Caco-2 (cell line): ENCODE measurements around the gene ROBO4. TPM values are rescaled to one million over a fixed set of nuclear protein-coding genes. Genes with fewer than 3 reads are reported as not detected.

Source experiments
- BruUV-seq: library from RNA; stranded (reverse); fragments of 400-500 nt; replicated peaks from 2 replicates; lab custom pipeline; 2021; lab: Mats Ljungman, UMichigan
- CTCF ChIA-PET: fragments of 300-600 bp; sonication (Branson Sonifier 250); formaldehyde crosslinking; loops from one replicate; lab custom pipeline; 2022; ENCODE audit warnings: antibody characterized with exemption; lab: Charles Lee
- POLR2A ChIA-PET: fragments of 300-600 bp; sonication (Branson Sonifier 250); formaldehyde crosslinking; loops from one replicate; lab custom pipeline; 2022; ENCODE audit warnings: antibody characterized with exemption; lab: Charles Lee
- DNase-seq, 2 experiments: peaks; one replicate each; pipeline versions ENCODE4 v3.0.0 to v3.0.0-alpha.2; 2020 to 2022
- H3K27me3 ChIP-seq: replicated peaks from 2 replicates; pipeline ENCODE4 v1.6.0; 2011; ENCODE audit warnings: low read length; ENCODE audit not compliant: control insufficient read depth, insufficient read depth
- H3K36me3 ChIP-seq: 2 replicates; pipeline ENCODE4 v1.5.1; 2011; ENCODE audit warnings: low read length; ENCODE audit not compliant: control insufficient read depth, insufficient read depth
- H3K4me1 ChIP-seq: fragments of 250-450 bp; sonication (Bioruptor Pico); 2 replicates; pipeline ENCODE4 v1.5.1; 2020; ENCODE audit warnings: mild to moderate bottlenecking
- H3K4me3 ChIP-seq: 2 replicates; pipeline ENCODE4 v1.5.1; 2011; ENCODE audit warnings: low read depth, mild to moderate bottlenecking, control low read depth, low read length
- H3K9me3 ChIP-seq: fragments of 250-450 bp; sonication (Bioruptor Pico); 2 replicates; pipeline ENCODE4 v1.5.1; 2020; ENCODE audit warnings: mild to moderate bottlenecking, moderate library complexity
- H3K27ac Mint-ChIP-seq: one replicate; pipeline ENCODE4 v1.8.0; 2022; ENCODE audit warnings: mixed read lengths; ENCODE audit not compliant: unreplicated experiment
- H3K27me3 Mint-ChIP-seq: one replicate; pipeline ENCODE4 v1.8.0; 2022; ENCODE audit warnings: mixed read lengths; ENCODE audit not compliant: insufficient read depth, unreplicated experiment
- H3K36me3 Mint-ChIP-seq: one replicate; pipeline ENCODE4 v1.8.0; 2022; ENCODE audit warnings: mild to moderate bottlenecking, mixed read lengths; ENCODE audit not compliant: insufficient read depth, unreplicated experiment
- H3K4me1 Mint-ChIP-seq: one replicate; pipeline ENCODE4 v1.8.0; 2022; ENCODE audit warnings: low read depth, mixed read lengths; ENCODE audit not compliant: unreplicated experiment
- H3K4me3 Mint-ChIP-seq: one replicate; pipeline ENCODE4 v1.8.0; 2022; ENCODE audit warnings: mild to moderate bottlenecking, moderate library complexity, mixed read lengths; ENCODE audit not compliant: unreplicated experiment
- H3K9me3 Mint-ChIP-seq: one replicate; pipeline ENCODE4 v1.8.0; 2022; ENCODE audit warnings: mixed read lengths; ENCODE audit not compliant: unreplicated experiment
- intact Hi-C: fragments of 100-400 bp; cut with micrococcal nuclease; formaldehyde crosslinking; loops from one replicate; pipeline ENCODE4 v1.10.0; 2022; ENCODE audit not compliant: unreplicated experiment
- total RNA-seq: library from RNA; stranded (reverse); gene quantifications from 2 replicates; pipeline ENCODE4 v1.2.3, GENCODE V29; 2022
- TF ChIP-seq, protein P1 (sequence below), 2 experiments: fragments of 200-600 bp in 1 of 2; IDR thresholded peaks; 1 replicate in 1 of 2; 2 replicates in 1 of 2; pipeline versions ENCODE4 v1.5.1 to v1.8.0; 2011 to 2022; ENCODE audit warnings: antibody characterized with exemption in 1 of 2, control low read depth in 1 of 2, inconsistent platforms in 1 of 2, low read depth in 1 of 2, low read length in 1 of 2, mild to moderate bottlenecking in 1 of 2, moderate library complexity in 1 of 2; ENCODE audit not compliant: insufficient read depth in 1 of 2, severe bottlenecking in 1 of 2, unreplicated experiment in 1 of 2

The ROBO4 gene
- total RNA-seq, 1 experiment from 2014 or later: not detected

DNA sequence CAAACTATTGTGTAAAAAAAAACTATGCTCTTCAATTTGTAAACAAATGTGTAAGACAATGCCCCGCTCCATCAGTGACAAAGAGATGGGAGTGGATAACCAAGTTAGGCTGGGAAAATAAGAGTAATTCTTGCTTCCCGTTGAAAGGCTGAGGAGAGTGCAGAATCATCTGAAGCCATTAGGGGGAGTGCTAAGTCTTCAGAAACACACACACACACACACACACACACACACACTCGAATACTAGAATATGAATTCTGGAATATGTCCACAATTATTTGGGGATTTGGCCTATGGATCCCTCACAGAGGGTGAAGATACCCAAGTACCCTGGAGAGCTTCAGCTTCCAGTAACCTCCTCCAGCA is 60.2 kb downstream of the ROBO4 start:
- peaks cover 6% of the 10 kb centered on the region for H3K4me1 Mint-ChIP-seq
- intact Hi-C loops: loop anchor here (1.0 kb wide), 8 partner anchors 29 to 193 kb away; partner anchors contain the start of genes SIAE and SPA17
- TF ChIP-seq, protein P1, sequence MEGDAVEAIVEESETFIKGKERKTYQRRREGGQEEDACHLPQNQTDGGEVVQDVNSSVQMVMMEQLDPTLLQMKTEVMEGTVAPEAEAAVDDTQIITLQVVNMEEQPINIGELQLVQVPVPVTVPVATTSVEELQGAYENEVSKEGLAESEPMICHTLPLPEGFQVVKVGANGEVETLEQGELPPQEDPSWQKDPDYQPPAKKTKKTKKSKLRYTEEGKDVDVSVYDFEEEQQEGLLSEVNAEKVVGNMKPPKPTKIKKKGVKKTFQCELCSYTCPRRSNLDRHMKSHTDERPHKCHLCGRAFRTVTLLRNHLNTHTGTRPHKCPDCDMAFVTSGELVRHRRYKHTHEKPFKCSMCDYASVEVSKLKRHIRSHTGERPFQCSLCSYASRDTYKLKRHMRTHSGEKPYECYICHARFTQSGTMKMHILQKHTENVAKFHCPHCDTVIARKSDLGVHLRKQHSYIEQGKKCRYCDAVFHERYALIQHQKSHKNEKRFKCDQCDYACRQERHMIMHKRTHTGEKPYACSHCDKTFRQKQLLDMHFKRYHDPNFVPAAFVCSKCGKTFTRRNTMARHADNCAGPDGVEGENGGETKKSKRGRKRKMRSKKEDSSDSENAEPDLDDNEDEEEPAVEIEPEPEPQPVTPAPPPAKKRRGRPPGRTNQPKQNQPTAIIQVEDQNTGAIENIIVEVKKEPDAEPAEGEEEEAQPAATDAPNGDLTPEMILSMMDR (IDR thresholded peaks at IDR 0.05; ENCODE audit: insufficient read depth in 1 of 2, low read depth in 1 of 2, low read length in 1 of 2, severe bottlenecking in 1 of 2, unreplicated experiment in 1 of 2): peak in 1 of 2 experiments; percentile 85
- H3K9me3 Mint-ChIP-seq: no peaks in the 10 kb centered on the region
- H3K27me3 Mint-ChIP-seq: peaks cover 33% of the 10 kb centered on the region
- H3K27ac Mint-ChIP-seq: no peak overlapping the region
- BruUV-seq: no TSS peak
- Histone ChIP-seq H3K9me3 (no peaks in the 10 kb centered on the region), H3K27me3 (peaks cover 16% of the 10 kb centered on the region), H3K36me3 (no peaks in the 10 kb centered on the region), H3K4me3 (no peak overlapping the region), H3K4me1 (peaks cover 13% of the 10 kb centered on the region; the same call in 1 of the 2 replicates)
- H3K4me3 Mint-ChIP-seq: peak overlapping the region; percentile 81
- no peaks in the 10 kb centered on the region for H3K36me3 Mint-ChIP-seq
- DNase-seq: peak; percentile 74 to 76
- POLR2A ChIA-PET: interaction anchor here (1.6 kb wide), 1 partner anchor 168 kb away, joined by 4 read pairs; no protein-coding TSS in a partner anchor
- CTCF ChIA-PET: interaction anchor here (0.6 to 4.4 kb wide), 17 partner anchors 24 to 193 kb away, joined by 4 to 47 read pairs (median 8); partner anchors contain the start of genes CCDC15, ESAM, MSANTD2 and ROBO3

DNA sequence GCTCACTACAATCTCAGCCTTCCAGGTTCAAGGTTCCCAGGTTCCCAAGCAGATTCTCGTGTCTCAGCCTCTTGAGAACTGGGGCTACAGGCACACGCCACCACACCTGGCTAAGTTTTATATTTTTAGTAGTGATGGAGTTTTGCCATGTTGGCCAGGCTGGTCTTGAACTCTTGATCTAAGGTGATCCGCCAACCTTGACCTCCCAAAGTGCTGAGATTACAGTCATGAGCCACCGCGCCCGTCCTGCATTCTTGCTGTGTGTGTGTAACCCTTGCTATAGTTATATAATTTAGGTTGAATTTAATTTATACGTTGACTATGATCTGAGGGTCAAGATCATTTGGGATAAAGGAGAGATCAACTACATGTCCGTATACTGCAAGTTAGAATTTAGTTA is 61.7 kb downstream of the ROBO4 start:
- POLR2A ChIA-PET: interaction anchor here (0.6 to 1.6 kb wide), 6 partner anchors 35 to 1097 kb away, joined by 3 to 8 read pairs (median 4); no protein-coding TSS in a partner anchor
- Histone ChIP-seq H3K36me3 (no peaks in the 10 kb centered on the region), H3K27me3 (peaks cover 11% of the 10 kb centered on the region), H3K4me1 (peaks cover 13% of the 10 kb centered on the region; the same call in 1 of the 2 replicates), H3K9me3 (no peaks in the 10 kb centered on the region), H3K4me3 (peak overlapping the region; percentile 37)
- no peak for DNase-seq
- CTCF ChIA-PET: interaction anchor here (0.6 to 4.4 kb wide), 16 partner anchors 9 to 191 kb away, joined by 3 to 47 read pairs (median 6); partner anchors contain the start of genes ESAM, MSANTD2 and ROBO3
- BruUV-seq: no TSS peak
- no peaks in the 10 kb centered on the region for H3K9me3 Mint-ChIP-seq
- H3K36me3 Mint-ChIP-seq: no peaks in the 10 kb centered on the region
- H3K4me3 Mint-ChIP-seq: peak overlapping the region; percentile 81
- H3K27ac Mint-ChIP-seq: peak overlapping the region; percentile 91
- TF ChIP-seq, protein P1 (IDR thresholded peaks at IDR 0.05; ENCODE audit: insufficient read depth in 1 of 2, low read depth in 1 of 2, low read length in 1 of 2, severe bottlenecking in 1 of 2, unreplicated experiment in 1 of 2): no peak
- intact Hi-C loops: loop anchor here (1.0 kb wide), 1 partner anchor 43 kb away; no protein-coding TSS in a partner anchor
- peaks cover 25% of the 10 kb centered on the region for H3K27me3 Mint-ChIP-seq
- H3K4me1 Mint-ChIP-seq: peaks cover 6% of the 10 kb centered on the region

DNA sequence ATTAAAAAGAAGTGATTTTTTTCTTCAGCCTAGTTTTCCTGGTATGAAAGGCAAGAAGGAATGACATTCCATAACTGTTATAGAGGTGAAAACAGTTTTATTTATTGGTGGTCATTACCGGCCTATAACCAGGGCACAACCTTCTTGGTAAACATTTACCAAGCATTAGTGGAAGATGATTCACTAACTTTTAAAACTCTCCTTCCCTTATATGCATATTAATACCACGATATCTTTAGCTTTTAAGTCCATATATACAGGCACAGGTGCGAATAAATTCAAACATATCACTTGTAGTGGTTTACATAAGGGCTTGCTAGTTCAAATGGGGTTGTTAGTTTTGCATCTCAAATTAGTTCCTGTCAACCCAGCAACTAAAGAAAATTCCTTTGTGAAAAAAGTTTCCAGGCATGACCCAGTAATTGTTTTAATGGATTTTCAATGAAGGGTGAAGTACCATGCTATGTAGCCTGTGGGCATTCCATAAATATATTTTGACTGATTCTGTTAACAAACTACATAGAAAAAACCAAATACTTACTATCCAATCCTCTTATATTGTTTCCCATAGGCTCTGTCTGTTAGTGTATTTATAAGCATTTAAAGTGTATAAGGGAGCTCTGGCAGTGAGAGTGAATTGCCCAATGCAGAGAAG is 63.0 kb downstream of the ROBO4 start:
- H3K36me3 ChIP-seq: no peaks in the 10 kb centered on the region
- peaks cover 6% of the 10 kb centered on the region for H3K27me3 ChIP-seq
- H3K36me3 Mint-ChIP-seq: no peaks in the 10 kb centered on the region
- H3K4me1 ChIP-seq: peaks cover 13% of the 10 kb centered on the region; the same call in 1 of the 2 replicates
- no peaks in the 10 kb centered on the region for H3K9me3 ChIP-seq
- H3K4me3 ChIP-seq: no peak overlapping the region
- H3K4me3 Mint-ChIP-seq: no peak overlapping the region
- H3K27me3 Mint-ChIP-seq: peaks cover 13% of the 10 kb centered on the region
- peaks cover 6% of the 10 kb centered on the region for H3K4me1 Mint-ChIP-seq
- H3K9me3 Mint-ChIP-seq: no peaks in the 10 kb centered on the region
- TF ChIP-seq, protein P1 (IDR thresholded peaks at IDR 0.05; ENCODE audit: insufficient read depth in 1 of 2, low read depth in 1 of 2, low read length in 1 of 2, severe bottlenecking in 1 of 2, unreplicated experiment in 1 of 2): no peak
- CTCF ChIA-PET: no interaction called here
- no peak overlapping the region for H3K27ac Mint-ChIP-seq
- BruUV-seq: no TSS peak
- POLR2A ChIA-PET: no interaction called here
- intact Hi-C loops: no loop called here
- no peak for DNase-seq

Other genes starting within 250 kb of the ROBO4 start
- 33.7 and 34.1 TPM in 2 replicates for gene SIAE, start 224.1 kb downstream of the ROBO4 start, total RNA-seq
- 3.7 and 4.2 TPM in 2 replicates for gene SPA17, start 224.0 kb downstream of the ROBO4 start, total RNA-seq
- gene NRGN, start 157.9 kb downstream of the ROBO4 start, total RNA-seq: 5.7 and 7.8 TPM in 2 replicates
- gene VSIG2, start 145.6 kb downstream of the ROBO4 start, total RNA-seq: 0.28 TPM in 1 of 2 replicates, not detected in the other
- gene ESAM, start 135.6 kb downstream of the ROBO4 start, total RNA-seq: 5.3 and 6.1 TPM in 2 replicates
- gene MSANTD2, start 97.5 kb downstream of the ROBO4 start, total RNA-seq: 28.3 and 33.2 TPM in 2 replicates
- 5.7 and 6.2 TPM in 2 replicates for gene ROBO3, start 32.4 kb downstream of the ROBO4 start, total RNA-seq
- not detected in 2 replicates for gene HEPN1, start 21.4 kb upstream of the ROBO4 start, total RNA-seq
- gene HEPACAM, start 38.2 kb upstream of the ROBO4 start, total RNA-seq: 0.11 TPM in 1 of 2 replicates, not detected in the other
- gene CCDC15, start 56.3 kb upstream of the ROBO4 start, total RNA-seq: 4.0 TPM in 2 replicates
- gene SLC37A2, start 165.4 kb upstream of the ROBO4 start, total RNA-seq: 11.4 and 13.8 TPM in 2 replicates
- gene TMEM218, start 213.8 kb upstream of the ROBO4 start, total RNA-seq: 15.5 and 20.3 TPM in 2 replicates